Lung microvascular endothelial cell (primary cell): Measurements from ENCODE around the gene LDLRAD4. TPM values are rescaled to one million over a fixed set of nuclear protein-coding genes. Genes with fewer than 3 reads are reported as not detected.

Experiments
- DNase-seq, 2 donors: peaks; one replicate each; pipeline versions ENCODE4 v3.0.0 to v3.0.0-alpha.2; 2010; ENCODE audit warnings: low read depth in 2 of 2
- total RNA-seq: library from RNA; depleted of rRNA; stranded (reverse); fragments of >200 nt; gene quantifications from 2 replicates; pipeline ENCODE4 v1.2.1, GENCODE V29; 2014

LDLRAD4 gene
- total RNA-seq, 1 donor from 2014 or later = 22.2 TPM

DNA sequence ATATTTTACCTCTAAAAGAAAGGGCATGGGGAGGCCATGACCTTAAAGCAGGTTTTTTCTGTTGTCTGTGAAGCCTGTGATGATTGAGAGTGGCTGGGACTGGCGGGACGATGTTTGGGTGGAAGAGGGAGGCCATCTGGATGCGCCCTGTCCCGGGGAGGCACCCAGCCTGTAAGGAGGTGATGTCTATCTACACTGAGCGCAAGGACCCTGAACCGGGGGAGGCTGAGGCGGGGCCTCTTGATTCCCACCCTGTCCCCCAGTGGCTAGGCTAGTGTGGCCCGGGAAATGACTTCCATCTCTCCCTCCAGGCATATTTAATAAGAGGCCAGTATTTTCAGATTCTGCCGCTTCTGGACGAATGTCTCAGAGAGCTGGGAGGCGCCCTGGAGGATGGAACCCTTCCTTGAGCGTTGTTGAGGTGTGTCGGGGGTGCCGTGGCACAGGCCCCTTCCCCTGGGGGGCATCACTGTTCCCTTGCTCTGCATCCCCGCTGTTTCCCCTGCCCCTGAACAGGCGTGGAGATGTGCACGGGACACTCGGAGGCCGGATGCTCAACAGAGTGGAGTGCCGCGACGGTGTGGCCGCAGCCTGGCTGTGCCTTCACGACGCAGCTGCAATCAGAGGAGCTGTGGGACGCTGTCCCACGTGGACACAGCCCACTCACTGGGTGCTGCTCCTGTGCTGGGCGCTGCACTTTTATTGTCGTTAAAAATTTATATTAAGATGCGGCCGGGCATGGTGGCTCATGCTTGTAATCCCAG, 185.4 kb downstream of the LDLRAD4 start:
- DNase-seq = no peak

DNA sequence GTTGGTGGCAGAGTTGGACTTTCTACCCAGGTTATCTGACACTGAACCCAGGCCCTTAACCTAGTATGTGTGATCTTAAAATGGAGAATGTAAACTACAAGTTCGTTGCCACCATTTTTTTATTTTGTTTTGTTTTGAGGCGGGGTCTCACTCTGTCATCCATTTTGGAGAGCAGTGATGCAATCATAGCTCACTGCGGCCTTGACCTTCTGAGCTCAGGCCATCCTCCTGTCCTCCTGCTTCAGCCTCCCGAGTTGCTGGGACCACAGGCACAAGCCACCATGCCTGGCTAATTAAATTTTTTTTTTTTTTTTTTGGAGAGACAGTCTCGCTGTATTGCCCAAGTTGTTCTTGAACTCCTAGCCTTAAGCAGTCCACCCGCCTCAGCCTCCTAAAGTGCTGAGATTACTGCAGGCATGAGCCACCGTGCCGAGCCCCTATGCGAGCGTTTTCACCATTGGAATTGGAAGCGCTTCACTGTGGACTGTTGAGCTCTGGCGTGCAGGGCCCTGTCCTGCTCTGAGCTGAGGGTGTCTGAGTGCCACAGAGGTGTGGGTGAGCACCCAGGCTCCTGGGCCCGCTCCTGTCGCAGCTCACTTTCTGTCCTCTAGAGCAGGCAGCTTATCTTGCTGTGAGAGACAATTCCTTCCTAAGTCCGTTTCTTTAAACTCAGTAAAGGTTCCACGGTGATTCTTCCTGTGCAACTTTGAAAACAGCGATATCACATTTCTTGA, 186.9 kb downstream of the LDLRAD4 start:
- no peak for DNase-seq

DNA sequence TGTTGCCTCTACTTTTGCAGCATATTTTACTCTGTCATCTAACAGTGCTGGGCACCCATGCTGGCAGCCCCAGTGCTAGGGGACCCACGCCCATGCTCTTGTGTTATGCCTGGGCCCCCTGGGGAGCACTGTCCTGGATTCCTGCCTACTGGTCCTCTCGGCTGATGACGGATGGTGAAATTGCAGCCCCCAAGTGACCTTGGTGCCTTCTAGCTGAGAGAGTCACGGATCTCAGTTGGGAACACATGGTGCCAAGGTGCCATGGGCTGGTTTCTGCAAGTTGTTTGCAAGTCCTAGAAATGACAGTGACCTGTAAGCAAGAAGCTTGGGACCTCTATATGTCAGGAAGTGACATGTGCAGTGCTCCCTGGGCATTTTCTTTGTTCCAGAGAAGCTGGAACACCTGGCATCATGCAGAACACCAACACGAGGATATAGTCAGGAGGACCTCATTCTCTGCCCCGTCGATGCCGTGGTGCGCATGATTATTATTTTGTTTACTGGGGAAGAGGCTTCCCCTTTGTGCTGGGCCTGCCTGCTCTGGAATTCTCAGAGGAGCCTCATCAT, 187.6 kb downstream of the LDLRAD4 start:
- DNase-seq = no peak

DNA sequence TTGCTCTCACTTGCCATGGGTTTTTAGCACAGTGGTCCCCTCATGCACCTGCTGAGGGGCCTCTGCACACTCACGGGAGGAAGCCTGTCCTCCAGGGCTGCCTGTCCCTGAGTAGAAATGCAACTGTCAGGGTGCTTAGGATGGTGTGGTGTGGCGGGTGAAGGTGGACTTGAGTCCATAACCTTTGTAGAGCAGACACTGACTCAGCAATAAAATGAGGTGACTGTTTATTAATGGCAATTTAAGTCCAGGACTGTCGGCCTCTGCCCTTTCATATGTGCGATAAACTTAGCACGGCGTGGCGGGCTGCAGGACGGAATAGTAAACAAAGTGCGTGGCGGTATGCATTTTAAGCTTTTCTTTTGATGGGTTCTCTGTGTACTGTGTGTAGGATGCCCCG, 188.2 kb downstream of the LDLRAD4 start:
- DNase-seq = no peak

DNA sequence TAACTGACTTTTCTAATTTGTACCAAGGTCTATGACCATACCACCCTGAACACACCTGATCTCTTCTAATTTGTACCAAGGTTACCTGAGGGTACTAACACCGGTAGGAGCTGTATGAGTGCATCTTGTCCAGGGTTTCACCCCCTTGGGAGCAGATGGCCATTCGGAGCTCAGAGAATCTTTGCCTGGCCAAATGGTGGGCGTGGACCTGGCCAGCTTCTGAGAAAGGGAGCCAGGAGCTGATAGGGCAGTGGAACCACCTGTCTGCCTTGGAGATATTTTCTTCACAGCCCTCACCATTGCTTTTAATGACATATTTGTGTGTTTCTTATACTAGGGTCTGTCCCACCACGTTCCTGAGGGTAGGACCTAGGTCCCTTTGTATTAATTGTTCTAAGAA, 188.9 kb downstream of the LDLRAD4 start:
- DNase-seq = no peak

DNA sequence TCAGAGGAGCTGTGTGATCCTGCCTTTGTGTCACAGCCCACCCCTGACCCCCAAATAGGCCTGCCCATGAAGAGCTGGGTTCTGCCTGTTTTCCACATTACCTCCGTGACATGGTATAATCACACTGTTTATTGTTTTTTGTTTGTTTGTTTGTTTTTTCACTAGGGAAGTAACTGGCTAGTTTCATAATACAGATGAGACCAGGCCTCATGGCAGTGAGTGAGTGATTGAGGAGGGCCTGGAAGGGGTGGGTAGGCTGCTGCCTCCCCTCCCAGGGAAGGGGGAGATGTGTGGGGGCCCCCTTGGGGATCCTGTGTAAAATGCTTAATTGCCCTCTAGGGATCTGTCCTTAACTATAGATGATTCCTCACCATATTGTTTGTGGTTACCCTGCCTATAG, 190.5 kb downstream of the LDLRAD4 start:
- no peak for DNase-seq

DNA sequence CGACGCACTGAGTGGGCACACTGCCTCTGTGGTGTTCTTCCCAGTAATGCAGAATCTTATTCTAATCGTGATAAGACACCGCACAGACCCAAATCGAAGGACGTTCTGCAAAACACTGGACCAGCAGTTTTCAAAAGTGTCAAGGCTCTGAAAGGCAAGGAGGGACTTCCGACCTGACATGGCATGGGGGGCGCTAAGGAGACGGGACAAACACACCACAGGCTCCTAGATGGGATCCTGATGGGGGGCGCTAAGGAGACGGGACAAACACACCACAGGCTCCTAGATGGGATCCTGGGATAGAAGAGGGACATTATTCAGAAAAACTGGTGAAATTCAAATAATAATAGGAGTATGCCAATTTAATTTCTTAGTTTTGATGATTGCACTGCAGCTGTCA, 191.4 kb downstream of the LDLRAD4 start:
- DNase-seq = no peak

DNA sequence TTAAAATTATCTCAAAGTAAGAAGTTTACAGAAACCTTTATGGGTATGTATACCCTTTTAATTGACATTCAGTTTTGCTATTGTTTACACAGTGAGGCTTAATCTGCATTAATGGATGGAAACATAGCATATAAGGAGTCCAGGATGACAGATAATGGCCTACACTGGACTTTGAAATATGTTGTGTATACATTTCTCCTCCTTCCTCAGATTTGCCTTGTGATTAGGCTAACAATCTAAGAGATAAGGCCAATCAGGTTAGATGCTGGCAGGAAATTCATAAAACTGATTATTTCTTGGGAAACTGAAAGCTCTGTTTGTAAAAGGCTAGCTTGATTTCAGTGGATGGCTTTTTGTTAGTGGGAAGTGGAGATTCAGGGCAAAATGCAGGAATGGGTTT, 191.9 kb downstream of the LDLRAD4 start:
- DNase-seq = no peak

DNA sequence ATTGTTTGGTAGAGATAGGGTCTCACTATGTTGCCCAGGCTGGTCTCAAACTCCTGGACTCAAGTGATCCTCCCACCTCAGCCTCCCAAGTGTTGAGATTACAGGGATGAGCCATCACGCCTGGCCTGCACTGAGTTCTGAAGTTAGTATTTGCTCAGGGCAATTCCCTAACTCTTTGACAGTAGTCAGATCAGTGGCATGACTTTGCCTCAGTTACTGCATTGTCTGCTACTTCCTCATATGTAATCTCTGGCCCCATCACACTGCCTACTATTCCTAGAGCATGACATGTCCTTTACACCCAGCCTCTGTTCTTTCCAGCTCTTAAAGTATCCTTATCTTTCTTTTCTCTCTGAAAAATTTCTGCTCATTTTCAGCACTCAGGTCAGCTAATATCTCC, 193.5 kb downstream of the LDLRAD4 start:
- no peak for DNase-seq

DNA sequence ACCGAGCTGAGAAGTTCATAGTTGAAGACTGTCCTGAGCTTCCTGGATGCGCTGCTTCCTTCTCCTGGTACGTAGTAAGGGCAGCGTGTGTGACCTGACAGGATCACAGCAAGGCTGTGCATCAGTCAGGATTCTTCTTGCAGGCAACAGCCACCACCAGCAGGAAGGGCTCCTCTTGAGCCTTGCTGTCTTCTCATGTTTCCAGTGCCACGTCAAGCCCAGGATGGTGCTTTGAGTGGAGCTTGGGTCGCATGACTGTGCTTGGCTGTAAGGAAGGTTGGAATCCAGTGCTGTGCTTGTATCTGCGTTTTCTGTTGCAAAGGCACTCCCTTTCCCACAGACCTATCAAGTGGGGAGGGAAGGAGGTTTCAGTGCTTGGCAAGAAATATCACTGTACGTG, 194.3 kb downstream of the LDLRAD4 start:
- DNase-seq = no peak

DNA sequence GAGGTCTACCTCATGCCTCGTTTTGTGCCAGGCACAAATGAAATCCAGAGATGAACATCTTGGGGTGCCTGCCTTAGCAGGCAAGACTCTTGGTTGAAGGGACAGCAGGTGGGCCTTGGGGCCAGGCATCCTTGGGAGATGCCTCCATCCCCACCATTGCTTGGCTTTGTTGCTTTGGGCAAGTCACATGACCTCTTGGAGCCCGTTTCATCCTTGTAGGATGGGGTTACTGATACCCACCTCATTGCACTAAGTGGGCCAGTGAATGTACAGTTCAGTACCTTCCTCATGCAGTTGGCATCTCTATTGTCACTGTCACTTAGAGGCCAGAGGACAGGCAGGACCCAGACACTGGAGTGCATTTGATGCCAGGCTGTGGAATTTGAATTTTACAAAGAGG, 195.5 kb downstream of the LDLRAD4 start:
- DNase-seq = no peak

DNA sequence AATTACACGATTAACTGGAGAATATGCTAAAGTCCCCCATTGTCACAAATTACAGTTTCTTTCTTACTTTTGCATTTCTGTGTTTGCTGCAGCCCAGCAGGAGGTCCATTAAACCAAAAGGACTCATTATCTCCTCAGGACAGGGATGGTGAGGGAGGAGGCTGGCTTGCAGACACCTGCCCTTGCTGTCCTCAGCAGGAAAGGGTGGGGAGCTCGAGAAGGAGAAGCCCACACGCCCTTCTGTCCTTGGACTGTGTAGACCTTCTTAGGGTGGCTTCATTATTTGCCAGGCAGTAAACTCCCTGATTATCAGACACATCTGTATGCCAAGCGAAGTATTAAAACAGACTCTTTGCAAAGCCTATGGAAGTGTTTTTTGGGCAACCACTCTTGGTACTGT, 196.0 kb downstream of the LDLRAD4 start:
- DNase-seq = no peak

DNA sequence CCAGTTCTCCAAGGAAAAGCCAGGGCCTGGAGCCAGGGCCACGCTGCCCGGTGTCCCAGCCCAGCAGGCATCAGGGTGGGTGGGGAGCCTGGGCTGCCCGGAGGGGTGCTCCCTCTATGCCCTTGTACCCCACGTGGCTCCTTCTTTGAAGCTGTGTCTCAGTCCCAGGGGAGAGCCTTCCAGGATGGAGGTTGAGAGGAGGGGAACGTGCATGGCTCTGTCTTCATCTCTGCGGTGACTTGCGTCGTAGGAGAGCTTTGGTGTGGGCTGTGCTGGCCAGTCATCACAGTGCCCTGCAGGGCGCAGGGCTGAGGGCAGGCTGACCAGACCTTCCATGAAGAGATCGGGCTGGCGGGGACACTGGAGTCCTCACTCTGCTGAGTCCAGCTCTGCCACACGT, 197.2 kb downstream of the LDLRAD4 start:
- DNase-seq = no peak

DNA sequence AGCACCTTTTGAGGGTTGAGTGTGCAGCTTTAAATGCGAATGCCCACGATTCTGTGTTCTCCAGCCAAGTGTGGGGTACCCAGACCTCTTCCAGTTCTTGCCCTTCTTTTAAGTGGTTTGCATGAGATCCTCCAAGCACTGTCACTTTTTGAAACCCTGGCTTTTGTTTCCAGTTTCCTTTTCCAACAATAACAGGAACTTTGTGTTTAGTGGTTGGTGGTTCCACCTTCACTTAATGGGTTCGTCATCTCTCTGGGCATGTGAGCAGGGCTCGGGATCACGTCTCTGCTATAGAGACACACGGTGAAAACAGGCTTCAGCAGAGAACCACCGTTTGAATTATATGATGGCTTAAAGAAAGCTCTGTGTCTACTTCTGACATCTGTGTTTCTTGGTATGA, 197.6 kb downstream of the LDLRAD4 start:
- DNase-seq = peak; percentile 68 to 92

DNA sequence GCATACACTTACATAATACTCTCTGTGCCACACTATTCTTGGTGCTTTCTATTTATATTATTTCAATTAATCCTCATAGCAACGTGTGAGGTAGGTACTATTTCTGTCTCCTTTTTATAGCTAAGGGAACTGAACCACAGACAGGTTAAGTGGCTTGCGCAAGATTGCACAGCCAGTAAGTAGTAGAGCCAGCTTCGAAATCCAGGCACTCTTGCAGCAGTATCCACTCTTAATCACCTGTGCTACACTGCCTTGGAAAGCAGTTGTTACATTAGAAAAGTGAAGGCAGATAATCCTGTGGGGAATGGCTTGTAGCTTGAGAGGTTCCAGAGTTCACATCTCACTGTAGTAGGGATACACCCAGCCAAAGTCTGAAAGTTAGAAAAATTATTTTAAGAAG, 198.3 kb downstream of the LDLRAD4 start:
- peak in 1 of 2 donors; percentile 54 for DNase-seq

DNA sequence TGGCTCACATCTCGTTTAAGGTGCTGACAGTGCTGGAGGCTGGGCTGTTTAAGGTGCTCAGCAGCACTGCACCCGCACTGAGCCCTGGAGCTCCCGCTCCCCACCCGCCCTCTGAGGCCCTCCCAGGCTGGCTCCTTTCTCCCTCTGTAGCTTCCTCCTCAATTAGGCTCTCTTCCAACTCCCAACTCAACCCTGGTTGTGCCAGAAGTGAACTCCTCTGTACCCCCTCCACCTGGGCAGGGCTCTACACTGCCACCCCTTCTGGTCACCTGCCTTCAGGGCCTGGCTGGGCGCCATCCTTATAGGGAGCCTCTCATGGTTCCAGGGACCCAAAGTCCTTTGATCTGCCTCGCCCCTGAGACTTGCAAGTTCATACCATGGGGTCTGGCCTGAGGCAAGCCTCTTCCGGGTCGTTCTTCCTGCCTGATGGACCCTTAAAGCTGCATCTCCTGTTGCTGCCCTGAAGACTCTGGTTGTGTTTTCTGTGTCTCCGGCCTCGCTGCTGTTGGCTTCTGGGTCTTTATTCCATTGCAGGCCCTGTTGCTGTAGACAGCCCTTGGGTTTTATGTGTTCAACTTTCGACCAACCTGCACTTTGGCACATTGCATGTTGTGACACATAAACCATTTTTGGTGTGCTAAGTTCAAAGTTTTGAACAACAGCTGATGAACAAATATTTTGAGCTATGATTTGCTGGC, 199.6 kb downstream of the LDLRAD4 start:
- DNase-seq = no peak

DNA sequence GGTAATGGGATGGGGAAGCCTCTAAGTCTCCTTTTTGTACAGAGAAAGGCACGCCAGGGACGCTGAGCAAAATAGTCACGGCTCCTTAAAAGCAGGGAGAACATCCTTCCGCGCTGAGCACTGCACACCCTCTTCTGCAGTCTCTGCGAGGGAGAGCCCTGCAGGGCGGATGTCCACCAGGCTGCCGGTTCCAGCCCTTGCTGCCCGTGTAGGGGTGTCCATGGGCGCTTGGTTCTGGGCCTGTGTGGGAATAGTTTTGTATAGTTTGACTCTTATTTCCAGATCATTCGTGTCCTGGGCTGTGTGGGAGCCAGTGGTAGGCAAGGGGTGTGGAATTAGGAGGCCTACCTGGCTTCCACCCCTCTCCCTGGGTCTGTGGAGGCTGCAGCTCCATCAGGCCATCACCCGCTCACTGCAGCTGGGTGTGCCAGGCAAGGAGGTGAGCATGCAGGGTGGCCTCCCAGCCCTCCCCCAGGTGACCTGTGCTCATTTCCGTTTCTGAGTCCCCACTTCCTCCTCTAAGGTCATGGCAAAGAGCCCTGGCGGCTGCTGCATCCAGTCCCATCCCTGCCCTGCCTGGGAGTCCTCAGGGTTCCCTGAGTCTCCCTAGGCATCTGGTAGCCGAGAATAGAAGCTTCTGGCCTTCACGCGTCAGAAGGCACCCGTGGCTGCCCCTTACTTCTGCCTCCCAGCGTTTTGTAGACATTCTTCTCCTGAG, 202.6 kb downstream of the LDLRAD4 start:
- no peak for DNase-seq

DNA sequence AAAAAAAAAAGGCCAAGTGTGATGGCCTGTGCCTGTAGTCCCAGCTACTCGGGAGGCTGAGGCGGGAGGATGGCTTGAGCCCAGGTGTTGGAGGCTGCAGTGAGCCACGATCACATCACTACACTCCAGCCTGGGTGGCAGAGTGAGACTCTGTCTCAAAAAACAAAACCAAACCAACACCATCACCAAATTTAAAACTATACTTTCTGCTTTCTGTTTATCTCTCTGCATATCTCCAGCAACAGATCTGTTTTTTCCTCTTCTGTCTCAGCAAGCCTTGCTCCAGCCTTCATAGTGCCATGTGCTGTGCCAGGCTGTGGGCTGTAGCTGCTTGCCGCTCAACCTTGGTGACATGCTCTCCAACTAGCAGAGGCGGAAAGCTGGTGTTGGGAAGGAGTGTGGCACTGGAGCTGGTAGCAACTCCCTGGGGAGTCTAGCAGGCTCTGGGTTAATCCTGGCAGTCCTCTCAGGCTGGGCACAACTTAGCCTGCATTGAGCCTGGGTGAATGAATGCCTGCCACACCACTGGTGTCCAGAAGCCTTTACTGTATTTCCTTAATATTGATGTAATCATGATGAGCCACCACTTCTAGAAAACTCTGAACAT, 204.1 kb downstream of the LDLRAD4 start:
- DNase-seq = no peak

DNA sequence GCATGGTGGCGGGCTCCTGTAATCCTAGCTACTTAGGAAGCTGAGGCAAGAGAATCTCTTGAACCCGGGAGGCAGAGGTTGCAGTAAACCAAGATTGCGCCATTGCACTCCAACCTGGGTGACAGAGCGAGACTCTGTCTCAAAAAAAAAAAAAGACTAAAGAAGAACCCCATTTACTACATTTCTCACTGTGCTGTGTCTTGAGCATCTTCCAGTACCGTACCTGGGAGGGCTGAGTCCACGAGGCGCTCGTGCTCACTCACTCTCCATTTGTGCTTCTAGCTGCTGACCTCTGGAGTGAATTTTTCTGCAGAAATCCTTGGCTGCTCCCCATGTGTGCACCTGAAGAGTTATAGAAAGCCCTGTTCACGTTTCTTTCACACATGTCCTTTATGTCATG, 204.8 kb downstream of the LDLRAD4 start:
- no peak for DNase-seq

DNA sequence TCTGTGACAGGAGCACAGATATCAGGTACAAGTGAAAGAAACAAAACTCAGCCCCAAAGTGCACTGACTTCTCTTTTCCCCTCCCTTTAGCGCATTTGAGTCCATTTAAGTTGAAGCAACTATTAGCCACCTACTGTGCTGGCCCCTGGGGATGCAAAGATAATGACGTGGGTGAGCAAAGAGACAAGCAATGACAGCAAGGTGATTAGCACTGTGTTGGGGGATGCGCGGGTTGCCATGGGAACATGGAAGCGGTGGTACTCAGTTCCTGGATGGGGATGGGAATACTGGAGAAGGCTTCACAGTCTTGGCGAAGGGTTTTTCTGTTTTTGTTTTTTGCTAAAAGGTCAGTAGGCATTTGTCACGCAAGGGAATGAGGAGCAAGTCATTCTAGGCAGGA, 205.8 kb downstream of the LDLRAD4 start:
- no peak for DNase-seq
